Measurements from ENCODE around the gene DOCK1. TPM values are rescaled to one million over a fixed set of nuclear protein-coding genes. Genes with fewer than 3 reads are reported as not detected.

Gene DOCK1
- total RNA-seq, 1 donor from 2014 or later: 57.8 TPM

DNA sequence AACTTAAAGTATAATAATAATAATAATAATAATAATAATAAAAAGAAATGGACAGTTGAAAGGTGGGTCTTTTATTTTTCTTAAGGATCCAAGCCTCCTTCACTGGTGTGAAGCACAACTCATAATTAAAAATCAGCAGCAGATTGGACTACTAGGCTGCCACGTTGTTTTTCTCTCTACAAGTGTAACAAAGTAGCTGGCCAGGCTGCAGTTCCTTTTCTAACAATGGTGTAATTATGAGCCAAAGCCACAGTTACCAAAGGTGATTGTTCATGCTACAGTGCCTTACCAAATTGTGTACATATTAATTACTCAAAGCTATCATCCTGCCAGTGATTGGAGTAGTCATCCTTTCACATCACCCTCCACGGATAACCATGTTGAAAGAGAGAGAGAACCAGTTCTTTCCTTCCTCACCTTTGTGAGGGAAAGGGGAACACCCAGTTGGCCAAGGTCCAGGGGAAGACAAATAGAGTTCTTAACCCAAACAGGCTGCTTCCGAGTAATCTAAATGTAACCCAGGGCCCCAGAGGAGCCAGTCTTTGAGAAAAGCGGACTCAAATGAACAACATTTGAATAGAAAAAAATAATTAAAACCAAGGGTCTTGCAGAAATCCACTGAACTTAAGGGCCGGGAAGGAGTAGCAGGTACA is 557.5 kb downstream of the DOCK1 start:
- H3K27ac Mint-ChIP-seq (ENCODE audit: unreplicated experiment): no peak overlapping the region
- H3K4me1 Mint-ChIP-seq (ENCODE audit: low read depth): peaks cover 12% of the 10 kb centered on the region
- no peak for DNase-seq (ENCODE audit: low spot score)
- no peaks in the 10 kb centered on the region for H3K36me3 Mint-ChIP-seq (ENCODE audit: low read depth)
- H3K27me3 Mint-ChIP-seq (ENCODE audit: low read depth): peaks cover 6% of the 10 kb centered on the region
- H3K9me3 Mint-ChIP-seq (ENCODE audit: low read depth): peaks cover 7% of the 10 kb centered on the region
- no peak overlapping the region for H3K4me3 Mint-ChIP-seq (ENCODE audit: unreplicated experiment)
- TF ChIP-seq, protein P1, sequence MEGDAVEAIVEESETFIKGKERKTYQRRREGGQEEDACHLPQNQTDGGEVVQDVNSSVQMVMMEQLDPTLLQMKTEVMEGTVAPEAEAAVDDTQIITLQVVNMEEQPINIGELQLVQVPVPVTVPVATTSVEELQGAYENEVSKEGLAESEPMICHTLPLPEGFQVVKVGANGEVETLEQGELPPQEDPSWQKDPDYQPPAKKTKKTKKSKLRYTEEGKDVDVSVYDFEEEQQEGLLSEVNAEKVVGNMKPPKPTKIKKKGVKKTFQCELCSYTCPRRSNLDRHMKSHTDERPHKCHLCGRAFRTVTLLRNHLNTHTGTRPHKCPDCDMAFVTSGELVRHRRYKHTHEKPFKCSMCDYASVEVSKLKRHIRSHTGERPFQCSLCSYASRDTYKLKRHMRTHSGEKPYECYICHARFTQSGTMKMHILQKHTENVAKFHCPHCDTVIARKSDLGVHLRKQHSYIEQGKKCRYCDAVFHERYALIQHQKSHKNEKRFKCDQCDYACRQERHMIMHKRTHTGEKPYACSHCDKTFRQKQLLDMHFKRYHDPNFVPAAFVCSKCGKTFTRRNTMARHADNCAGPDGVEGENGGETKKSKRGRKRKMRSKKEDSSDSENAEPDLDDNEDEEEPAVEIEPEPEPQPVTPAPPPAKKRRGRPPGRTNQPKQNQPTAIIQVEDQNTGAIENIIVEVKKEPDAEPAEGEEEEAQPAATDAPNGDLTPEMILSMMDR (IDR thresholded peaks at IDR 0.05): no peak

DNA sequence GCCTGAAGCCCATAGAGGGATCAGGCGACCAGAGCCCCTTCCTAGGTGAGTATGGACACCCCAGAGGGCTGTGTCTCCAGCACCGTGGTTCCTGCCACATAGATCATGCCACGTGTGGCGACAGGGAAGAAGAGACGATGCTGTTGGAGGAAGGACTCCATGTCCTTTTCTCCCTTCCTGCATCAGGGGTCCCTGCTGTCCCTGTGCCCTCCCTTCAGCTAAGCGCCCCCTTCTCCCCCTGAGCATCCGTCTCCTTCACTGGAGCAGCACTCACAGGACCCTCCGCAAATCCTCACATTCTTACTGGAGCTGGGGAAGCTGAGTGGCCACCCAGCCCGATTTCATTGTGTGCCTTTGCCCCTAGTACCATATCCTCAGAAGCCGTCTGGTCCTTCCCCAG is 558.3 kb downstream of the DOCK1 start:
- no peaks in the 10 kb centered on the region for H3K36me3 Mint-ChIP-seq (ENCODE audit: low read depth)
- H3K4me1 Mint-ChIP-seq (ENCODE audit: low read depth): peaks cover 12% of the 10 kb centered on the region
- TF ChIP-seq, protein P1 (IDR thresholded peaks at IDR 0.05): no peak
- no peak overlapping the region for H3K27ac Mint-ChIP-seq (ENCODE audit: unreplicated experiment)
- H3K9me3 Mint-ChIP-seq (ENCODE audit: low read depth): peaks cover 7% of the 10 kb centered on the region
- H3K4me3 Mint-ChIP-seq (ENCODE audit: unreplicated experiment): no peak overlapping the region
- H3K27me3 Mint-ChIP-seq (ENCODE audit: low read depth): peaks cover 6% of the 10 kb centered on the region
- no peak for DNase-seq (ENCODE audit: low spot score)

DNA sequence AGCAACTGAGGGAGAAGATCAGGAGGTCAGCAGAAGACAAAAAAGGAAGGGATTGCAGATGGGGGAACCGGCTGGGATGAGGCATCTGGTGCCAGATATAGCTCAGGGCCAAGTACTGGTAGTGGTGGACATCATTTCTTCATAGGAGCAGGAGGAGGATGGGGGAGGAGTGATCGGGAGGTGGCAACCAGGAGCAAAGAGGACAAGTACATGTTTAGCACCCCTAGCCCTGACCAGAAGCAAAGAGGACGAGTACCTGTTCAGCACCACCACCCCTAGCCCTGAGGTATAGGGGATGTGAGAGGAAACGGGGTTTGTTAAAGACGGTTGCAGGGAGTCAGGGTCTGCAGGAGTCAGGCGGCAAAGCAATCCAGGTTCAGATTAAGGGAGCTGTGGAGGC is 559.3 kb downstream of the DOCK1 start:
- peaks cover 6% of the 10 kb centered on the region for H3K27me3 Mint-ChIP-seq (ENCODE audit: low read depth)
- DNase-seq (ENCODE audit: low spot score): no peak
- no peaks in the 10 kb centered on the region for H3K36me3 Mint-ChIP-seq (ENCODE audit: low read depth)
- TF ChIP-seq, protein P1 (IDR thresholded peaks at IDR 0.05): no peak
- H3K4me3 Mint-ChIP-seq (ENCODE audit: unreplicated experiment): no peak overlapping the region
- H3K9me3 Mint-ChIP-seq (ENCODE audit: low read depth): peaks cover 5% of the 10 kb centered on the region
- H3K27ac Mint-ChIP-seq (ENCODE audit: unreplicated experiment): no peak overlapping the region
- H3K4me1 Mint-ChIP-seq (ENCODE audit: low read depth): peaks cover 12% of the 10 kb centered on the region

DNA sequence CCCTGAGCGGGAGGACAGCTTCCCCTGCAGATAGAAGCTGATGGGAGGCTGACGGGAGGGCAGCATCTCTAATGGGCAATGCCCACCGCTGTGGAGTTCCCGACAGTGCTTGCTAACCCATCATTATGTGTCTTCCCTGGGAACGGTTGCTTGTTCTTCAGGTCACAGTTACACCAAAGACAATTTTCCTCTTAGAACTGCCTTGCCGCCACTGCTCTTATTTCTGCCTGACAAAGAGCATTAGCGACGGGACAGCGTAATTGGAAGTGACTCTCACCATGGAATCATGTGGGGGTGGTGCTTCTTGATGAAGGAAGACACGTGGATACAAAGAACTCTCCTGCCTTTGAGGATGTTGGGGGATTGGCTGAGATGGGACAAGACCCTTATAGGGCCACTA is 562.6 kb downstream of the DOCK1 start:
- H3K27me3 Mint-ChIP-seq (ENCODE audit: low read depth): peaks cover 23% of the 10 kb centered on the region
- H3K4me1 Mint-ChIP-seq (ENCODE audit: low read depth): no peaks in the 10 kb centered on the region
- H3K27ac Mint-ChIP-seq (ENCODE audit: unreplicated experiment): no peak overlapping the region
- no peak for DNase-seq (ENCODE audit: low spot score)
- H3K36me3 Mint-ChIP-seq (ENCODE audit: low read depth): no peaks in the 10 kb centered on the region
- no peak overlapping the region for H3K4me3 Mint-ChIP-seq (ENCODE audit: unreplicated experiment)
- H3K9me3 Mint-ChIP-seq (ENCODE audit: low read depth): no peaks in the 10 kb centered on the region
- TF ChIP-seq, protein P1 (IDR thresholded peaks at IDR 0.05): no peak

DNA sequence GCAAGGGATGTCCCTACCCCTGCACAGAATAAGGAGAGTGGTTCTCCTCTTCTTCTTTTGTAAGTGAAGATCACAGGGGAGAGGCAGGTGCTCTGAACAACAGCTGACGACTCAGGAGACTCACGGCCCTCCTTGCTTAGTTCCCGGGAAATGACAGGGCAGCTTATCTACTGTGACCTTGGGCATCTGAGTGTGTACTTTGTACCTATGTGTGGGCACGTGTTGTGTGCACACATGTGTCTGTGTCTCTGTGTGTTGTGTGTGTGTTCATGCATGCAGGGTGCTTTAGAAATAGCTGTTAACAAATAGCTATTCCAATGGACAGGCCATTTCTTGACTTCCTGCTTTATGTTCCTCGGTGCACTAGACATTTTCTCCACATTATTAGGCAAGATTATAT is 563.4 kb downstream of the DOCK1 start:
- DNase-seq (ENCODE audit: low spot score): no peak
- Mint-ChIP-seq H3K4me1 (ENCODE audit: low read depth) (no peaks in the 10 kb centered on the region), H3K27ac (ENCODE audit: unreplicated experiment) (no peak overlapping the region), H3K27me3 (ENCODE audit: low read depth) (peaks cover 26% of the 10 kb centered on the region), H3K36me3 (ENCODE audit: low read depth) (no peaks in the 10 kb centered on the region), H3K9me3 (ENCODE audit: low read depth) (no peaks in the 10 kb centered on the region), H3K4me3 (ENCODE audit: unreplicated experiment) (no peak overlapping the region)
- TF ChIP-seq, protein P1 (IDR thresholded peaks at IDR 0.05): no peak
